ENCODE results near the gene GPS2. TPM values are rescaled to one million over a fixed set of nuclear protein-coding genes. Genes with fewer than 3 reads are reported as not detected.

GPS2 gene
- total RNA-seq, 1 experiment from 2014 or later, result 116 TPM

DNA sequence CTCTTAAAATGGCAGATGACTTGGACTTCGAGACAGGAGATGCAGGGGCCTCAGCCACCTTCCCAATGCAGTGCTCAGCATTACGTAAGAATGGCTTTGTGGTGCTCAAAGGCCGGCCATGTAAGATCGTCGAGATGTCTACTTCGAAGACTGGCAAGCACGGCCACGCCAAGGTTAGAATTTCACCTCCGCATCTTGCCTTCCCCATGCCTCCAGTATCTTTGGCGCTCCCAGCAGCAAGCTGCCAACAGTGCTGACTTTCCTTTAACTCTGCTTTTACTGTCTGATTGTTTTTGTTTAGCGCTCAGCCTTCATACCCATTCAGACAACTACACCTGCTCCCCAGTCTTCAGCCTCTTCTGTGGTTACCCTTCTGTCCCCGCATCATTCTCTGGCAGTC lies 5.5 kb downstream of the GPS2 start:
- POLR2A ChIA-PET (ENCODE audit: low non-redundant PET), result no interaction called here
- CTCF ChIA-PET, result interaction anchor here (0.6 kb wide), 1 partner anchor 67 kb away, joined by 5 read pairs; the partner anchor contains the start of gene GABARAP
- intact Hi-C loops (cut with micrococcal nuclease; ENCODE audit: unreplicated experiment), result loop anchor here (5.0 kb wide), 1 partner anchor 57 kb away; the partner anchor contains the start of genes CTDNEP1 and ELP5
- peak overlapping the region; percentile 32 for H3K27ac ChIP-seq (ENCODE audit: low read depth, low read length, poor library complexity, severe bottlenecking)
- peaks cover 24% of the 10 kb centered on the region for H3K4me1 ChIP-seq (ENCODE audit: insufficient read depth, low read length, poor library complexity, severe bottlenecking)
- no TSS peak for BruUV-seq (replicated peaks)
- H3K9me3 ChIP-seq (ENCODE audit: low read depth, low read length, poor library complexity, severe bottlenecking), result no peaks in the 10 kb centered on the region
- no peak for DNase-seq (ENCODE audit: low spot score)
- TF ChIP-seq EZH2 (IDR thresholded peaks at IDR 0.05; ENCODE audit: borderline replicate concordance, low read depth, low read length, poor library complexity, severe bottlenecking), result no peak
- TF ChIP-seq, protein P1, sequence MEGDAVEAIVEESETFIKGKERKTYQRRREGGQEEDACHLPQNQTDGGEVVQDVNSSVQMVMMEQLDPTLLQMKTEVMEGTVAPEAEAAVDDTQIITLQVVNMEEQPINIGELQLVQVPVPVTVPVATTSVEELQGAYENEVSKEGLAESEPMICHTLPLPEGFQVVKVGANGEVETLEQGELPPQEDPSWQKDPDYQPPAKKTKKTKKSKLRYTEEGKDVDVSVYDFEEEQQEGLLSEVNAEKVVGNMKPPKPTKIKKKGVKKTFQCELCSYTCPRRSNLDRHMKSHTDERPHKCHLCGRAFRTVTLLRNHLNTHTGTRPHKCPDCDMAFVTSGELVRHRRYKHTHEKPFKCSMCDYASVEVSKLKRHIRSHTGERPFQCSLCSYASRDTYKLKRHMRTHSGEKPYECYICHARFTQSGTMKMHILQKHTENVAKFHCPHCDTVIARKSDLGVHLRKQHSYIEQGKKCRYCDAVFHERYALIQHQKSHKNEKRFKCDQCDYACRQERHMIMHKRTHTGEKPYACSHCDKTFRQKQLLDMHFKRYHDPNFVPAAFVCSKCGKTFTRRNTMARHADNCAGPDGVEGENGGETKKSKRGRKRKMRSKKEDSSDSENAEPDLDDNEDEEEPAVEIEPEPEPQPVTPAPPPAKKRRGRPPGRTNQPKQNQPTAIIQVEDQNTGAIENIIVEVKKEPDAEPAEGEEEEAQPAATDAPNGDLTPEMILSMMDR (conservative IDR thresholded peaks at IDR 0.05; ENCODE audit: low read depth, low read length), result no peak
- H3K27me3 ChIP-seq (replicated peaks; ENCODE audit: insufficient read depth, low read depth, low read length, poor library complexity), result no peaks in the 10 kb centered on the region
- H3K36me3 ChIP-seq (ENCODE audit: insufficient read depth, low read length, poor library complexity, severe bottlenecking), result peaks cover 47% of the 10 kb centered on the region
- H3K4me3 ChIP-seq (ENCODE audit: low read depth, low read length, poor library complexity, severe bottlenecking), result peak overlapping the region; percentile 94

DNA sequence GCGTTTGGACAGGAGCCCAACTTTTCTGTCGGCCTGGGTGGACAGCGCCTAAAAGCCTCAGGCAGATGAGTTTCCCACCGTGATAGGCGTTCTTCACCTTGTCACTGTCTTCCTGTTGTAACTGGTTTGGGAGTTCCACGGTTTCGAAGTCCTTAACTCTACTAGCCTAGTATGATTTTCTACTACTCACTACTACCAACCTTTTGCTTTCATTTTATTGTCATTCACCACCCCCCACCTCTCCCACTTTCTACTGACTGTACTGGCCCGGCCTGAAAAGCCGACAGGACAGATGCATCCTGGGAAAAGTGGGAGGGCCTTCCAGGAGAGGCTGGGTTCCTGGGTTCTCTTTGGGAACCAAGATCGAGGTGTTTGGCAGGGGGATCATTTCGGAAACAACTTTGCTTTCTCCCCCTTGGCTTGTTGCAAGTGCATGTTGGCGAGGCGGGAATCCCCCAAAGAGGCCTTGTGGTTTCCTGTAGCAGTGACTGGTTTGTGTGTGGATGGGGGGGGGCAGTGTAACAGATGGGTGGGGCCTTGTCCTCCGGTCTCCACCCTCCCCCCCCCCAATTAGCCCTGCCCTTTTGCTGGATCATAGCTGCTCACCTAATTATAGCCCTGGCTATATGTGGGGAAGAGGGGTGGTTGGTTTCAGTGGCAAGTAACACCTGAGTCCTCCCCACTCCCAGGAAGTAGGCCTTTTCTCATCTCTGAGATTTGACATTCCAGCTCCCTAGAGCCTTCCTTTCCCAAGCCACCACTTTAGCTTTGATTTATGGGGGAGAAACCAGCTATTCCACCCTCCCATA lies 6.3 kb downstream of the GPS2 start:
- Histone ChIP-seq H3K27me3 (replicated peaks; ENCODE audit: insufficient read depth, low read depth, low read length, poor library complexity) (no peaks in the 10 kb centered on the region), H3K9me3 (ENCODE audit: low read depth, low read length, poor library complexity, severe bottlenecking) (no peaks in the 10 kb centered on the region), H3K27ac (ENCODE audit: low read depth, low read length, poor library complexity, severe bottlenecking) (peak overlapping the region; percentile 99), H3K4me3 (ENCODE audit: low read depth, low read length, poor library complexity, severe bottlenecking) (peak overlapping the region; percentile 94), H3K4me1 (ENCODE audit: insufficient read depth, low read length, poor library complexity, severe bottlenecking) (peaks cover 23% of the 10 kb centered on the region), H3K36me3 (ENCODE audit: insufficient read depth, low read length, poor library complexity, severe bottlenecking) (peaks cover 45% of the 10 kb centered on the region)
- intact Hi-C loops (cut with micrococcal nuclease; ENCODE audit: unreplicated experiment), result loop anchor here (5.0 kb wide), 1 partner anchor 57 kb away; the partner anchor contains the start of genes CTDNEP1 and ELP5
- TSS peak; percentile 73 for BruUV-seq (replicated peaks)
- peak; percentile 93 for DNase-seq (ENCODE audit: low spot score)
- ChIA-PET CTCF (interaction anchor here (0.6 kb wide), 1 partner anchor 66 kb away, joined by 5 read pairs; the partner anchor contains the start of gene GABARAP), POLR2A (ENCODE audit: low non-redundant PET) (no interaction called here)
- TF ChIP-seq EZH2 (IDR thresholded peaks at IDR 0.05; ENCODE audit: borderline replicate concordance, low read depth, low read length, poor library complexity, severe bottlenecking), result no peak
- TF ChIP-seq, protein P1 (conservative IDR thresholded peaks at IDR 0.05; ENCODE audit: low read depth, low read length), result no peak

DNA sequence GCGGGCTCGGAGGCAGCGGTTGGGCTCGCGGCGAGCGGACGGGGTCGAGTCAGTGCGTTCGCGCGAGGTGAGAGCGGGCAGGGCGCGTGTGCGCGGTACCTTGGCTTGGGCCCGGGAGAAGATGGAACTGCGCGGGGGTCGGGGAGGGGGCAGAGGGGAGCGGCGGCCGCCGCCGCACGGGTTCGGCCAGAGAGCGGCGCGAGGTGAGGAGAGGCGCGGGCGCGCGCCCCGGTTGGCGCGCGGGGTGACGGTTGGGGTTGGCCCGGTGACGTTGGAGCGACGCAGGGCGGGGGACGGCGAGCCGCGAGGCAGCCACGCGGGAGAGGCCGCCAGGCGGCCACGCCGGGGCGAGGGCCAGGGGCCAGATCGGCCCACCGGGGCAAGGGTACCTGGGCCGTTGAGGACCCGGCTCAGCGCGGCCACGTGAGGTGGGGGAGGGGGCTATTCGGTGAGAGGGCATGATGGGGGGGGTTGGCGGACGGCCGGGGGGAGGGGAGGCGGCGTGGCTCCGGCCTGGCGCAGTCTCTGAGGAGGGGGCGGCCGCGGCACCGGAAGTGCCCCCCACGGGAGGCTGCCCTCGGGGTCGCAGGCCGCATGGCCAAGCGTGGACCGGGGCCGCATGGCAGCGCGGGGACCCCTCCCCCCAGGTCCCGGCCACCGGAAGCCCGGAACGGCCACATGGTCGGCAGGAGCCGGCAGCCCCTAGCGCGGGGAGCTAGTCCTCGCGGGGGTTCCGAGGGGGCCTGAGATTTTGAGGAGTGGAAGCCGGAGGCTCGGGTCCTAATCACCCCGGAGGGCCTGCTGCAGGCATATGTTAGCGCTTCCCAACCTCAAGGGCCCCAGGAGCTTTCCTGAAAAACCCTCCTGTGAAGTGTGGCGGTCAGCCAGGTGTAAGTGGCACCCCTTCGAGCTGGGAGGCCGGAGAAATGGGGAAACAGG lies 7.2 kb downstream of the GPS2 start:
- CTCF ChIA-PET, result no interaction called here
- Histone ChIP-seq H3K27me3 (replicated peaks; ENCODE audit: insufficient read depth, low read depth, low read length, poor library complexity) (no peaks in the 10 kb centered on the region), H3K9me3 (ENCODE audit: low read depth, low read length, poor library complexity, severe bottlenecking) (no peaks in the 10 kb centered on the region), H3K4me1 (ENCODE audit: insufficient read depth, low read length, poor library complexity, severe bottlenecking) (peaks cover 19% of the 10 kb centered on the region), H3K27ac (ENCODE audit: low read depth, low read length, poor library complexity, severe bottlenecking) (peak overlapping the region; percentile 99), H3K4me3 (ENCODE audit: low read depth, low read length, poor library complexity, severe bottlenecking) (peak overlapping the region; percentile 94), H3K36me3 (ENCODE audit: insufficient read depth, low read length, poor library complexity, severe bottlenecking) (peaks cover 37% of the 10 kb centered on the region)
- no TSS peak for BruUV-seq (replicated peaks)
- POLR2A ChIA-PET (ENCODE audit: low non-redundant PET), result no interaction called here
- TF ChIP-seq, protein P1 (conservative IDR thresholded peaks at IDR 0.05; ENCODE audit: low read depth, low read length), result no peak
- no peak for TF ChIP-seq EZH2 (IDR thresholded peaks at IDR 0.05; ENCODE audit: borderline replicate concordance, low read depth, low read length, poor library complexity, severe bottlenecking)
- intact Hi-C loops (cut with micrococcal nuclease; ENCODE audit: unreplicated experiment), result loop anchor here (5.0 kb wide), 1 partner anchor 56 kb away; the partner anchor contains the start of genes CTDNEP1 and ELP5
- DNase-seq (ENCODE audit: low spot score), result peak; percentile 42

All from A673 (cell line).